ENCODE data around the gene YJEFN3. TPM values are rescaled to one million over a fixed set of nuclear protein-coding genes. Genes with fewer than 3 reads are reported as not detected.

The YJEFN3 gene
- total RNA-seq, 1 experiment from 2014 or later, result 11.9 TPM

GRCh38 chr19:19502281-19502680, 26.4 kb upstream of the YJEFN3 start:
- no peaks in the 10 kb centered on the region for H3K4me1 Mint-ChIP-seq (ENCODE audit: insufficient read depth, unreplicated experiment)
- H3K9me3 Mint-ChIP-seq (ENCODE audit: unreplicated experiment), result no peaks in the 10 kb centered on the region
- H3K36me3 Mint-ChIP-seq (ENCODE audit: insufficient read depth, unreplicated experiment), result peaks cover 58% of the 10 kb centered on the region
- no peak overlapping the region for H3K4me3 Mint-ChIP-seq (ENCODE audit: unreplicated experiment)
- DNase-seq (ENCODE audit: unreplicated experiment), result no peak
- CTCF ChIA-PET, result no interaction called here
- H3K27ac Mint-ChIP-seq (ENCODE audit: low read depth, unreplicated experiment), result no peak overlapping the region
- POLR2A ChIA-PET, result no interaction called here
- BruUV-seq (replicated peaks), result no TSS peak
- no peaks in the 10 kb centered on the region for H3K27me3 Mint-ChIP-seq (ENCODE audit: insufficient read depth, unreplicated experiment)
- no peak for TF ChIP-seq CTCF (IDR thresholded peaks at IDR 0.05; ENCODE audit: unreplicated experiment)
- intact Hi-C loops (cut with micrococcal nuclease), result no loop called here

- no peaks in the 10 kb centered on the region for H3K27me3 Mint-ChIP-seq (ENCODE audit: insufficient read depth, unreplicated experiment)
- no peak for TF ChIP-seq CTCF (IDR thresholded peaks at IDR 0.05; ENCODE audit: unreplicated experiment)
- no TSS peak for BruUV-seq (replicated peaks)
Measured at GRCh38 chr19:19502808-19503602, 25.7 kb upstream of the YJEFN3 start.

GRCh38 chr19:19504754-19505668, 23.7 kb upstream of the YJEFN3 start:
- ChIA-PET CTCF (interaction anchor here (0.6 to 1.3 kb wide), 5 partner anchors 27 to 330 kb away, joined by 3 to 4 read pairs (median 4); no protein-coding TSS in a partner anchor), POLR2A (interaction anchor here (1.1 kb wide), 1 partner anchor 11 kb away, joined by 3 read pairs; the partner anchor contains the start of genes NDUFA13 and TSSK6)
- no peak for TF ChIP-seq CTCF (IDR thresholded peaks at IDR 0.05; ENCODE audit: unreplicated experiment)
- DNase-seq (ENCODE audit: unreplicated experiment), result no peak
- Mint-ChIP-seq H3K4me3 (ENCODE audit: unreplicated experiment) (no peak overlapping the region), H3K4me1 (ENCODE audit: insufficient read depth, unreplicated experiment) (no peaks in the 10 kb centered on the region), H3K36me3 (ENCODE audit: insufficient read depth, unreplicated experiment) (peaks cover 64% of the 10 kb centered on the region), H3K27me3 (ENCODE audit: insufficient read depth, unreplicated experiment) (no peaks in the 10 kb centered on the region), H3K27ac (ENCODE audit: low read depth, unreplicated experiment) (no peak overlapping the region), H3K9me3 (ENCODE audit: unreplicated experiment) (no peaks in the 10 kb centered on the region)
- intact Hi-C loops (cut with micrococcal nuclease), result no loop called here
- BruUV-seq (replicated peaks), result no TSS peak

More at GRCh38 chr19:19502808-19503602, 25.7 kb upstream of the YJEFN3 start:
- ChIA-PET CTCF (no interaction called here), POLR2A (no interaction called here)
- intact Hi-C loops (cut with micrococcal nuclease), result no loop called here
- Mint-ChIP-seq H3K36me3 (ENCODE audit: insufficient read depth, unreplicated experiment) (peaks cover 60% of the 10 kb centered on the region), H3K4me1 (ENCODE audit: insufficient read depth, unreplicated experiment) (no peaks in the 10 kb centered on the region), H3K27ac (ENCODE audit: low read depth, unreplicated experiment) (peak overlapping the region; percentile 3), H3K4me3 (ENCODE audit: unreplicated experiment) (no peak overlapping the region), H3K9me3 (ENCODE audit: unreplicated experiment) (no peaks in the 10 kb centered on the region)
- no peak for DNase-seq (ENCODE audit: unreplicated experiment)

Data from MCF 10A (cell line).